Tibial nerve (tissue), 4 donors: Measurements from ENCODE around the gene MAP3K21. TPM values are rescaled to one million over a fixed set of nuclear protein-coding genes. Genes with fewer than 3 reads are reported as not detected.

Experiments
- DNase-seq, 2 donors: peaks; one replicate each; pipeline ENCODE4 v3.0.0-alpha.2; 2019; ENCODE audit warnings: low spot score in 2 of 2
- H3K27ac ChIP-seq, 4 donors: fragments of 200-600 bp; sonication (generic) in 3 of 4; one replicate each; pipeline ENCODE4 v1.5.1; 2017 to 2019; ENCODE audit warnings: mild to moderate bottlenecking in 1 of 4
- H3K27me3 ChIP-seq, 2 donors: fragments of 200-600 bp; sonication (generic) in 1 of 2; one replicate each; pipeline versions ENCODE4 v1.5.1 to v1.6.0; 2017 to 2019
- H3K36me3 ChIP-seq, 3 donors: fragments of 200-600 bp; sonication (generic); one replicate each; pipeline ENCODE4 v1.5.1; 2018 to 2019
- H3K4me1 ChIP-seq, 4 donors: fragments of 200-600 bp; sonication (generic) in 3 of 4; one replicate each; pipeline ENCODE4 v1.5.1; 2017 to 2019
- H3K4me3 ChIP-seq, 4 donors: fragments of 200-600 bp; sonication (generic) in 3 of 4; one replicate each; pipeline ENCODE4 v1.5.1; 2017 to 2019; ENCODE audit warnings: mild to moderate bottlenecking in 1 of 4, moderate library complexity in 1 of 4
- H3K9me3 ChIP-seq, 4 donors: fragments of 200-600 bp; sonication (generic) in 3 of 4; one replicate each; pipeline ENCODE4 v1.5.1; 2017 to 2019
- EP300 ChIP-seq, 2 donors: sonication (generic); formaldehyde crosslinking; IDR thresholded peaks; one replicate each; pipeline ENCODE4 v1.6.1; 2017; ENCODE audit warnings: antibody characterized with exemption in 2 of 2, mild to moderate bottlenecking in 1 of 2
- POLR2A ChIP-seq, 2 donors: fragments of 450-650 bp; IDR thresholded peaks; one replicate each; pipeline ENCODE4 v1.6.1; 2017; ENCODE audit warnings: antibody characterized with exemption in 2 of 2, mild to moderate bottlenecking in 2 of 2, moderate library complexity in 2 of 2
- WGBS, 2 donors: methylation state at CpG; one replicate each; pipeline ENCODE4 v1.1.5; 2018; 5-methylcytosine and 5-hydroxymethylcytosine counted together
- total RNA-seq, 4 donors: library from RNA; depleted of rRNA; stranded (reverse); fragments of >200 nt; gene quantifications; one replicate each; pipeline ENCODE4 v1.1.0, GENCODE V29; 2016
- TF ChIP-seq, protein P1 (sequence below), 5 experiments: fragments of 200-600 bp in 3 of 5; fragments of 450-650 bp in 2 of 5; sonication (generic) in 3 of 5; IDR thresholded peaks; one replicate each; pipeline ENCODE4 v1.5.1; 2016 to 2019; ENCODE audit warnings: antibody characterized with exemption in 5 of 5, mild to moderate bottlenecking in 3 of 5, moderate library complexity in 2 of 5

Gene MAP3K21
- total RNA-seq, 4 donors from 2014 or later = 1.1 to 3.3 (median 1.8) TPM

DNA sequence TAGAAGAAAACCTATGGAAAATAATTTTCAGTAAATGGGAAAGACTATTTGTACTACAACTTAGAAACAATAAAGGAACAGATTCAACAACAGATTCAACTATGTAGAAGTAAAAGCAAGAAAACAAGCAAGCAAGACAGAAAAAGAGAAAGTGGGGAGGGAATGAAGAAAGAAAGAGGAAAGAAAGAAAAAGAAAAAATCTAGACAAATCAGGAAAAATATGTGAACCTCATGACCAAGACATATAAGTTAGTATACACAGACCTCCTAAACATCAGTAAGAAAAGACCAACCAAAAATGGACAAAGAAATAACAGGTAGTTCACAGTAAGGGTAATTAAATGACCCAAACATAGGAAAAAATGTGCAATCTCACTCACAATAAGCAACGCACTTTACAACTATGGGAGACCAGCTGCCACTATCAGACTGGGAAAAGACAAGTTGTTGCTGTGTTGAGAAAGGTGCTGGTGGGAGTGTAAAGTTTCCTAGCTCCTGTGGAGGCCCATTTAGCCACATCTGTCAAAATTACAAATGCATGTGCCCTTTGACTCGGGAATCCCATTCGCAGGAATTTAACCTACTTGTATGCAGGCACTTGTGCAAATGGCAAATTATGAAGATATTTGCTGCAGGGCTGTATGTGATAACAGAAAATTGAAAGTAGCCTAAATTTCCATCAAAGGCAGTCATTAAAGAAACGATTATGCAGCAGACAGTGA is 13.9 kb upstream of the MAP3K21 start:
- H3K27ac ChIP-seq = no peak overlapping the region
- no peaks in the 10 kb centered on the region for H3K36me3 ChIP-seq
- DNase-seq = no peak
- H3K9me3 ChIP-seq = no peaks in the 10 kb centered on the region
- no peaks in the 10 kb centered on the region for H3K4me1 ChIP-seq
- H3K27me3 ChIP-seq = no peaks in the 10 kb centered on the region
- no peak overlapping the region for H3K4me3 ChIP-seq
- WGBS, 2 donors = 54 to 61% methylated on average over 4 of the region's 4 CpGs
- TF ChIP-seq EP300 (IDR thresholded peaks at IDR 0.05) (no peak), POLR2A (IDR thresholded peaks at IDR 0.05) (no peak)
- TF ChIP-seq, protein P1, sequence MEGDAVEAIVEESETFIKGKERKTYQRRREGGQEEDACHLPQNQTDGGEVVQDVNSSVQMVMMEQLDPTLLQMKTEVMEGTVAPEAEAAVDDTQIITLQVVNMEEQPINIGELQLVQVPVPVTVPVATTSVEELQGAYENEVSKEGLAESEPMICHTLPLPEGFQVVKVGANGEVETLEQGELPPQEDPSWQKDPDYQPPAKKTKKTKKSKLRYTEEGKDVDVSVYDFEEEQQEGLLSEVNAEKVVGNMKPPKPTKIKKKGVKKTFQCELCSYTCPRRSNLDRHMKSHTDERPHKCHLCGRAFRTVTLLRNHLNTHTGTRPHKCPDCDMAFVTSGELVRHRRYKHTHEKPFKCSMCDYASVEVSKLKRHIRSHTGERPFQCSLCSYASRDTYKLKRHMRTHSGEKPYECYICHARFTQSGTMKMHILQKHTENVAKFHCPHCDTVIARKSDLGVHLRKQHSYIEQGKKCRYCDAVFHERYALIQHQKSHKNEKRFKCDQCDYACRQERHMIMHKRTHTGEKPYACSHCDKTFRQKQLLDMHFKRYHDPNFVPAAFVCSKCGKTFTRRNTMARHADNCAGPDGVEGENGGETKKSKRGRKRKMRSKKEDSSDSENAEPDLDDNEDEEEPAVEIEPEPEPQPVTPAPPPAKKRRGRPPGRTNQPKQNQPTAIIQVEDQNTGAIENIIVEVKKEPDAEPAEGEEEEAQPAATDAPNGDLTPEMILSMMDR (IDR thresholded peaks at IDR 0.05) = no peak

DNA sequence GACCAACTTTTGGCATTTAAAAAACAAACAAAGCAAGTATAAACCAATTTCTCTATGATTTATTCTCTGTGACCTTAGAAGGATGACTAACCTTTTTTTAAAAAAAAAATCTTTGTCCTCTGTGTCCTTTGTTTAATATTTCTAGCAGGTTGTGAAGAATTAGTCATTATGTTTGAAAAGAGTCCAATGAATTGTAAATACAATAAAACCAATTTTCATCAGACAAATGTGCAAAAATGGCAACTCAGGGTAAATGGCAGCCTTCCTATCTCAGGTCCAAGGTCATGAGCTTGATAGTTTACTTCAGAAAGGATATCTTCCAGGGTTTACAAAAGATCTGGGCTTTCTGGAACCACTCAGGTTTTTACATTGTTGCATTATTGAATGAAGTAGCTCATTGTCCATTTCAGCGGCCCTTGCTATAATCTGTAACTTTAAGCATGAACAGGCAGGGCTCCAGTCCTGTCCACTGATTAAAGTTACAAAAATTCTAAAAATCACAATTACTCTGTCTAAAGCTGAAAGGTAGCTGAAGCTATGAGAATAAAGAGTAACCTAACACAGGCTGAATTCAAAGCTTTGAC is 11.7 kb upstream of the MAP3K21 start:
- WGBS, 2 donors = 73 to 80% methylated on average over 1 of the region's 1 CpG
- H3K27me3 ChIP-seq = no peaks in the 10 kb centered on the region
- TF ChIP-seq EP300 (IDR thresholded peaks at IDR 0.05) = no peak
- no peak for TF ChIP-seq POLR2A (IDR thresholded peaks at IDR 0.05)
- TF ChIP-seq, protein P1 (IDR thresholded peaks at IDR 0.05) = no peak
- no peak overlapping the region for H3K4me3 ChIP-seq
- DNase-seq = no peak
- no peaks in the 10 kb centered on the region for H3K9me3 ChIP-seq
- no peaks in the 10 kb centered on the region for H3K4me1 ChIP-seq
- H3K36me3 ChIP-seq = no peaks in the 10 kb centered on the region
- H3K27ac ChIP-seq = no peak overlapping the region

GRCh38 chr1:233316473-233316872 is 11.1 kb upstream of the MAP3K21 start:
- H3K27me3 ChIP-seq = no peaks in the 10 kb centered on the region
- WGBS, 2 donors = 82 to 84% methylated on average over 1 of the region's 1 CpG
- DNase-seq = no peak
- H3K36me3 ChIP-seq = no peaks in the 10 kb centered on the region
- no peak overlapping the region for H3K27ac ChIP-seq
- TF ChIP-seq POLR2A (IDR thresholded peaks at IDR 0.05) = no peak
- TF ChIP-seq, protein P1 (IDR thresholded peaks at IDR 0.05) = no peak
- no peak for TF ChIP-seq EP300 (IDR thresholded peaks at IDR 0.05)
- H3K4me3 ChIP-seq = no peak overlapping the region
- no peaks in the 10 kb centered on the region for H3K4me1 ChIP-seq
- H3K9me3 ChIP-seq = no peaks in the 10 kb centered on the region

- no peak overlapping the region for H3K4me3 ChIP-seq
- no peaks in the 10 kb centered on the region for H3K36me3 ChIP-seq
- H3K27me3 ChIP-seq = no peaks in the 10 kb centered on the region
- TF ChIP-seq, protein P1 (IDR thresholded peaks at IDR 0.05) = no peak
- TF ChIP-seq EP300 (IDR thresholded peaks at IDR 0.05) (no peak), POLR2A (IDR thresholded peaks at IDR 0.05) (no peak)
- DNase-seq = no peak
- H3K9me3 ChIP-seq = no peaks in the 10 kb centered on the region
- no peak overlapping the region for H3K27ac ChIP-seq
- no peaks in the 10 kb centered on the region for H3K4me1 ChIP-seq
- WGBS, 2 donors = 57 to 64% methylated on average over 6 of the region's 6 CpGs
These were observed 8.3 kb upstream of the MAP3K21 start for GRCh38 chr1:233319272-233319671.

GRCh38 chr1:233320023-233320422 is 7.5 kb upstream of the MAP3K21 start:
- no peaks in the 10 kb centered on the region for H3K27me3 ChIP-seq
- 73 to 83% methylated on average over 2 of the region's 2 CpGs for WGBS, 2 donors
- no peaks in the 10 kb centered on the region for H3K4me1 ChIP-seq
- H3K4me3 ChIP-seq = no peak overlapping the region
- H3K9me3 ChIP-seq = no peaks in the 10 kb centered on the region
- H3K27ac ChIP-seq = no peak overlapping the region
- no peak for DNase-seq
- H3K36me3 ChIP-seq = no peaks in the 10 kb centered on the region
- TF ChIP-seq EP300 (IDR thresholded peaks at IDR 0.05) = no peak
- TF ChIP-seq, protein P1 (IDR thresholded peaks at IDR 0.05) = no peak
- no peak for TF ChIP-seq POLR2A (IDR thresholded peaks at IDR 0.05)
